HCT116 (cell line): ENCODE measurements around the gene MOGAT3. TPM values are rescaled to one million over a fixed set of nuclear protein-coding genes. Genes with fewer than 3 reads are reported as not detected.

ENCODE experiments used
- ATAC-seq: fragments of 200-7000 bp; cut with Tn5 transposase; 2 replicates; pipeline ENCODE4 v1.9.1; 2020; ENCODE audit warnings: mild to moderate bottlenecking, moderate library complexity
- BruUV-seq: library from RNA; stranded (reverse); fragments of 400-500 nt; replicated peaks from 2 replicates; lab custom pipeline; 2021; lab: Mats Ljungman, UMichigan
- CTCF ChIA-PET: fragments of 300-600 bp; sonication (Branson Sonifier 250); formaldehyde crosslinking; loops from one replicate; lab custom pipeline; 2021; ENCODE audit warnings: antibody characterized with exemption; lab: Charles Lee
- POLR2A ChIA-PET: fragments of 300-600, 350-600 bp; sonication (Branson Sonifier 250); formaldehyde crosslinking; loops from one replicate; lab custom pipeline; 2021; ENCODE audit warnings: antibody characterized with exemption; lab: Charles Lee
- RAD21 ChIA-PET, 2 experiments: fragments of 300-600 bp; sonication (Branson Sonifier 250); formaldehyde crosslinking; loops; one replicate each; lab custom pipeline; 2023; ENCODE audit warnings: low total read pairs in 2 of 2; ENCODE audit not compliant: uncharacterized antibody in 2 of 2, unreplicated experiment in 2 of 2, low non-redundant PET in 1 of 2; lab: Charles Lee
- DNase-seq: peaks from one replicate; pipeline ENCODE4 v3.0.0-alpha.2; 2010; ENCODE audit warnings: low read depth, low spot score
- H2AFZ ChIP-seq: fragments of 200-600 bp; shearing (Covaris generic), sonication (generic); 2 replicates; pipeline ENCODE4 v1.6.1; 2017; ENCODE audit warnings: low read depth, mixed run types, mixed read lengths, antibody characterized with exemption, low read length; ENCODE audit not compliant: poor library complexity, severe bottlenecking
- H3K27ac ChIP-seq: 2 replicates; pipeline ENCODE4 v1.5.1; 2012; ENCODE audit warnings: low read depth, low read length
- H3K27me3 ChIP-seq: fragments of 200-600 bp; sonication (generic); 2 replicates; pipeline ENCODE4 v1.6.1; 2016; ENCODE audit warnings: mixed run types, low read length, mixed read lengths; ENCODE audit not compliant: insufficient read depth
- H3K36me3 ChIP-seq, 2 experiments: fragments of 200-500 bp in 1 of 2; fragments of 200-600 bp in 1 of 2; sonication (Bioruptor generic) in 1 of 2; sonication (generic) in 1 of 2; 2 replicates each; pipeline versions ENCODE4 v1.5.1 to v1.6.1; 2014 to 2016; ENCODE audit warnings: low read length in 2 of 2, inconsistent platforms in 1 of 2, mixed read lengths in 1 of 2, mixed run types in 1 of 2; ENCODE audit not compliant: insufficient read depth in 2 of 2, control insufficient read depth in 1 of 2
- H3K4me1 ChIP-seq, 2 experiments: fragments of 200-600 bp in 1 of 2; sonication (generic) in 1 of 2; 2 replicates each; pipeline versions ENCODE4 v1.5.1 to v1.6.1; 2012 to 2017; ENCODE audit warnings: low read length in 2 of 2, inconsistent platforms in 1 of 2, mild to moderate bottlenecking in 1 of 2, mixed read lengths in 1 of 2, mixed run types in 1 of 2, moderate library complexity in 1 of 2; ENCODE audit not compliant: insufficient read depth in 2 of 2, control insufficient read depth in 1 of 2
- H3K4me2 ChIP-seq: fragments of 200-600 bp; sonication (generic); 2 replicates; pipeline ENCODE4 v1.6.1; 2017; ENCODE audit warnings: mixed run types, low read length, mixed read lengths
- H3K4me3 ChIP-seq, 2 experiments: fragments of 200-600 bp in 1 of 2; sonication (generic) in 1 of 2; replicated peaks in 1 of 2; 2 replicates each; pipeline ENCODE4 v1.5.1; 2011 to 2016; ENCODE audit warnings: low read length in 2 of 2, control low read depth in 1 of 2, low read depth in 1 of 2, mild to moderate bottlenecking in 1 of 2, mixed read lengths in 1 of 2, mixed run types in 1 of 2
- H3K79me2 ChIP-seq: fragments of 200-600 bp; sonication (generic); 2 replicates; pipeline ENCODE4 v1.6.1; 2017; ENCODE audit warnings: mild to moderate bottlenecking, mixed run types, low read length, moderate library complexity, mixed read lengths; ENCODE audit not compliant: insufficient read depth
- H3K9ac ChIP-seq: fragments of 200-600 bp; sonication (generic); 2 replicates; pipeline ENCODE4 v1.6.1; 2016; ENCODE audit warnings: low read length, mixed read lengths
- H3K9me2 ChIP-seq: fragments of 200-600 bp; sonication (generic), shearing (Covaris generic); 2 replicates; pipeline ENCODE4 v1.6.1; 2017; ENCODE audit warnings: mixed run types, mild to moderate bottlenecking, moderate library complexity; ENCODE audit not compliant: insufficient read depth
- H3K9me3 ChIP-seq, 2 experiments: fragments of 200-500 bp in 1 of 2; fragments of 200-600 bp in 1 of 2; sonication (Bioruptor generic) in 1 of 2; sonication (generic) in 1 of 2; 2 replicates each; pipeline ENCODE4 v1.6.1; 2014 to 2017; ENCODE audit warnings: low read length in 2 of 2, mixed read lengths in 2 of 2, inconsistent platforms in 1 of 2, low read depth in 1 of 2, mild to moderate bottlenecking in 1 of 2, mixed run types in 1 of 2, moderate library complexity in 1 of 2; ENCODE audit not compliant: control insufficient read depth in 1 of 2, insufficient read depth in 1 of 2
- H4K20me1 ChIP-seq: fragments of 200-600 bp; sonication (generic), shearing (Covaris generic); 2 replicates; pipeline ENCODE4 v1.6.1; 2017; ENCODE audit warnings: mixed run types, mild to moderate bottlenecking, moderate library complexity; ENCODE audit not compliant: insufficient read depth
- CEBPB ChIP-seq: IDR thresholded peaks from 2 replicates; pipeline ENCODE4 v1.6.1; 2012; ENCODE audit warnings: low read depth
- EGR1 ChIP-seq: IDR thresholded peaks from 2 replicates; pipeline ENCODE4 v1.6.1; 2012; ENCODE audit warnings: low read depth
- POLR2AphosphoS5 ChIP-seq: IDR thresholded peaks from 2 replicates; pipeline ENCODE4 v1.6.1; 2011; ENCODE audit warnings: mild to moderate bottlenecking, low read depth, low read length, moderate library complexity
- SIN3A ChIP-seq: IDR thresholded peaks from 2 replicates; pipeline ENCODE4 v1.6.1; 2012; ENCODE audit warnings: low read depth
- TCF7L2 ChIP-seq: IDR thresholded peaks from 2 replicates; pipeline ENCODE4 v1.7.0; 2011; ENCODE audit warnings: borderline replicate concordance, inconsistent platforms; ENCODE audit not compliant: insufficient read depth, insufficient read length; ENCODE audit errors: extremely low read depth
- intact Hi-C: fragments of 100-400 bp; cut with micrococcal nuclease; formaldehyde crosslinking; loops from 2 replicates; pipeline ENCODE4 v1.10.0; 2022
- total RNA-seq: library from RNA; stranded (reverse); gene quantifications from one replicate; pipeline ENCODE4 v1.2.1, GENCODE V29; 2021; ENCODE audit not compliant: unreplicated experiment
- TF ChIP-seq, protein P1 (sequence below): IDR thresholded peaks from 2 replicates; pipeline ENCODE4 v1.6.1; 2012
- TF ChIP-seq, protein P2 (sequence below), 3 experiments: fragments of 200-600 bp in 1 of 3; sonication (generic) in 1 of 3; IDR thresholded peaks in 2 of 3; conservative IDR thresholded peaks in 1 of 3; 2 replicates each; pipeline ENCODE4 v1.5.1; 2012 to 2017; ENCODE audit warnings: low read depth in 2 of 3, low read length in 2 of 3, antibody characterized with exemption in 1 of 3, borderline replicate concordance in 1 of 3, control low read depth in 1 of 3, mild to moderate bottlenecking in 1 of 3, mixed read lengths in 1 of 3, mixed run types in 1 of 3, moderate library complexity in 1 of 3; ENCODE audit not compliant: insufficient read depth in 1 of 3

MOGAT3 gene
- total RNA-seq, 1 experiment from 2014 or later = not detected

DNA sequence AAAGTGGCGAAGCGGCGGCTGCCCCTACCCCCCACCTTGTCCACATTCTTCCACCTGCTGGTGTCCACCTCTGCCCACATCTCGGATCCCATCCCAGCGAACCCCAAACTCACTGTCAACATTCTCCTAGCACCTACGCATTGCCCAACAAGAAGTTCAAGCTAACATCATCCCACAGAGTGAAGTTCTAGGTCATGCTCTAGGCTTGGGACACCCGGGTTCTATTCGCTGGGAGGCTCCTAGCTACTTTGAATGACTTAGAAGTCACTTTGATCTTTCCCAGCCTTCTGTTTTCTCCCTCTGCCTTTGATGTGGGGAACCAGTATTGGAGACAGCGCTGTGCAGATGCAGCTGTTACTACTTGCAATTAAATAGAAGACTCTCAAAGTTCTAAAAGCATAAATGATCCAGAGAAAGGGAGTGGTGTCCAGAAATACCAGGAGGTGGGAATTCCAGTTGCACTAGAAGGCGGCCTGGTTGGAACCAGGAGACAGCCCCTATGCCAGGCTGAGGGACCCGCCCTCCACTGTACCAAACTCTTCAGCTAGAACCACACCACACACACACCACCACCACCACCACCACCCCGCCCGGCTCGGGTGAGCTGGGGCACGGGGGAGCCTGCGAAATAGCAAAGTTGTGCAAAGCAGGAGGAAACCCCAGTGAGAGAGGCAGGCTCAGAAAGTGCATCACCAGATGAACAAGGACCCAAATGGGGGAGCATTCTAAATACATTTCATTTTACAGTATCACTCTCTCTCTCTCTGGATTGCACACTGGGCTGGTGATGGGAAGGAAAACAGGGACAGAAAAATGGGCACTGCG lies 30.0 kb downstream of the MOGAT3 start:
- H3K4me3 ChIP-seq = no peak overlapping the region
- H3K36me3 ChIP-seq = no peaks in the 10 kb centered on the region
- intact Hi-C loops = no loop called here
- H3K9me2 ChIP-seq = no peaks in the 10 kb centered on the region
- ChIA-PET CTCF (interaction anchor here (1.0 to 1.6 kb wide), 4 partner anchors 12 to 112 kb away, joined by 3 to 12 read pairs (median 4); no protein-coding TSS in a partner anchor), POLR2A (interaction anchor here (1.1 kb wide), 1 partner anchor 8 kb away, joined by 3 read pairs; no protein-coding TSS in a partner anchor), RAD21 (interaction anchor here in 1 of 2 experiments (0.6 kb wide), 1 partner anchor 9 kb away, joined by 3 read pairs; no protein-coding TSS in a partner anchor)
- H4K20me1 ChIP-seq = no peaks in the 10 kb centered on the region
- ATAC-seq (no peak), DNase-seq (no peak)
- no peaks in the 10 kb centered on the region for H3K9me3 ChIP-seq
- H3K27me3 ChIP-seq = no peaks in the 10 kb centered on the region
- H3K4me1 ChIP-seq = peaks cover 46 to 77% of the 10 kb centered on the region in 2 experiments
- BruUV-seq = TSS peak; percentile 12
- no peaks in the 10 kb centered on the region for H3K79me2 ChIP-seq
- no peak overlapping the region for H3K9ac ChIP-seq
- TF ChIP-seq TCF7L2 (peak; percentile 26), CEBPB (no peak)
- no peak overlapping the region for H3K27ac ChIP-seq
- 0 out of 2 replicates have a peak overlapping the region, but pooled peaks have one; percentile 80 for H3K4me2 ChIP-seq
- H2AFZ ChIP-seq = no peak overlapping the region

DNA sequence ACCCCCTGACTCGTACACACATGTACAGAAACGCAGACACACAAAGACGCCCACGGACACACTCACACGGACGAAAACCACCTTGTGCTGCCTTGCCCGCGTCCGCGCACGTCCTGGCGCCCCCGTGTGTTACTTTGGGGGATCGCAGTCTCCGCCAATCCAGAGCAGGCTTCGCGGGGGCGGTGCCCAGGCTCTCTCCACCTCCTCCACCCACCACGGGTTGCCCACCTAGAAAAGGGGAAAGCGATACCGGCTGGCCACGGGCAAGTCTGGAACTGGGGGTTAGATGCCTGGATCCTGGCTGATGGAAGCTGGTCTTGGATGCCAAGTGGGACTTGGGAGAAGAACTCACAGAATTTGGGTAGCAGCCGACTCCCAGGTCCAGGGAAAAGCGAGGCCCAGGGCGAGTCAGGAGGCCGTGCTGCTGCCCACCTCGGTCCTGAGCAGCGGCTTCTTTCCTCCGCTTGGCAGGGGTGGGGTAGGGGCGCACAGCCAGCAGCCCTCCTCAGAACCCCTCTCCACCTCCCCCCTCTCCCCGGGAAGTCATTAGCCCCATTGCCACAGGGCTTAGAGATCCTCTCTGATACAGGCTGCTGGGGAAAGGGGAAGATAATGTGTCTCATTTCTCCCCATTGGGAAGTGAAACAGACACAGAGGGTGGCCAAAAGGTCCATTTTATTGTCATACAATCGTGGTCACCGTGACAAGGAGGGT lies 30.8 kb downstream of the MOGAT3 start:
- RAD21 ChIA-PET = no interaction called here
- Histone ChIP-seq H3K4me2 (peak overlapping the region; percentile 80), H3K36me3 (no peaks in the 10 kb centered on the region), H3K9ac (peak overlapping the region; percentile 54), H3K4me1 (peaks cover 50 to 84% of the 10 kb centered on the region in 2 experiments), H2AFZ (no peak overlapping the region), H3K9me2 (no peaks in the 10 kb centered on the region), H3K4me3 (peak overlapping the region; percentile 49 to 55), H3K27ac (no peak overlapping the region), H3K79me2 (no peaks in the 10 kb centered on the region), H3K27me3 (no peaks in the 10 kb centered on the region), H4K20me1 (no peaks in the 10 kb centered on the region), H3K9me3 (no peaks in the 10 kb centered on the region)
- intact Hi-C loops = loop anchor here (1.0 kb wide), 1 partner anchor 26 kb away; no protein-coding TSS in a partner anchor
- POLR2A ChIA-PET = no interaction called here
- ATAC-seq (peak; percentile 43), DNase-seq (no peak)
- CTCF ChIA-PET = interaction anchor here (1.0 to 1.6 kb wide), 3 partner anchors 12 to 26 kb away, joined by 3 to 12 read pairs (median 3); no protein-coding TSS in a partner anchor
- BruUV-seq = no TSS peak
- TF ChIP-seq, protein P1, sequence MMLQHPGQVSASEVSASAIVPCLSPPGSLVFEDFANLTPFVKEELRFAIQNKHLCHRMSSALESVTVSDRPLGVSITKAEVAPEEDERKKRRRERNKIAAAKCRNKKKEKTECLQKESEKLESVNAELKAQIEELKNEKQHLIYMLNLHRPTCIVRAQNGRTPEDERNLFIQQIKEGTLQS = no peak
- TF ChIP-seq, protein P2, sequence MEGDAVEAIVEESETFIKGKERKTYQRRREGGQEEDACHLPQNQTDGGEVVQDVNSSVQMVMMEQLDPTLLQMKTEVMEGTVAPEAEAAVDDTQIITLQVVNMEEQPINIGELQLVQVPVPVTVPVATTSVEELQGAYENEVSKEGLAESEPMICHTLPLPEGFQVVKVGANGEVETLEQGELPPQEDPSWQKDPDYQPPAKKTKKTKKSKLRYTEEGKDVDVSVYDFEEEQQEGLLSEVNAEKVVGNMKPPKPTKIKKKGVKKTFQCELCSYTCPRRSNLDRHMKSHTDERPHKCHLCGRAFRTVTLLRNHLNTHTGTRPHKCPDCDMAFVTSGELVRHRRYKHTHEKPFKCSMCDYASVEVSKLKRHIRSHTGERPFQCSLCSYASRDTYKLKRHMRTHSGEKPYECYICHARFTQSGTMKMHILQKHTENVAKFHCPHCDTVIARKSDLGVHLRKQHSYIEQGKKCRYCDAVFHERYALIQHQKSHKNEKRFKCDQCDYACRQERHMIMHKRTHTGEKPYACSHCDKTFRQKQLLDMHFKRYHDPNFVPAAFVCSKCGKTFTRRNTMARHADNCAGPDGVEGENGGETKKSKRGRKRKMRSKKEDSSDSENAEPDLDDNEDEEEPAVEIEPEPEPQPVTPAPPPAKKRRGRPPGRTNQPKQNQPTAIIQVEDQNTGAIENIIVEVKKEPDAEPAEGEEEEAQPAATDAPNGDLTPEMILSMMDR (IDR thresholded peaks at IDR 0.05 in 2 of 3, conservative IDR thresholded peaks at IDR 0.05 in 1 of 3; ENCODE audit: borderline replicate concordance in 1 of 3, insufficient read depth in 1 of 3, low read depth in 2 of 3, low read length in 2 of 3) = peak in 2 of 3 experiments; percentile 93 to 94; a peak in 4 of 6 replicates
- TF ChIP-seq TCF7L2 (peak; percentile 22), EGR1 (no peak), SIN3A (no peak), POLR2AphosphoS5 (peak; percentile 39; the same call in 1 of the 2 replicates)
